Measurements from ENCODE around the gene RAP1GAP. TPM values are rescaled to one million over a fixed set of nuclear protein-coding genes. Genes with fewer than 3 reads are reported as not detected.

RAP1GAP gene
- total RNA-seq, 1 experiment from 2014 or later = 13.4 TPM

DNA sequence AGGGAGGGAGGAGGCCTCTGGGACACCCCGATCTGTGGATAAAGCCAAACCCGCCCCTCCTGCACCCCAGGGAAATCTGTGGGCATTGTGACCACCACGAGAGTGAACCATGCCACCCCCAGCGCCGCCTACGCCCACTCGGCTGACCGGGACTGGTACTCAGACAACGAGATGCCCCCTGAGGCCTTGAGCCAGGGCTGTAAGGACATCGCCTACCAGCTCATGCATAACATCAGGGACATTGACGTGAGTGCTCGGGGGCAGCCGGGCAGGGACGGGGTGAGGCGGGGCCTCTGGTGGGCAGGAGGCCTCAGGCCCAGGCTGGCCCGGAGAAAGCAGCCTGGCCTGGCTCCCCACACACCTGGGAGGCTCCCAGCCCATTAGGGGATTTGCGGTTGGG is 105.2 kb downstream of the RAP1GAP start:
- Histone ChIP-seq H3K27me3 (ENCODE audit: insufficient read depth, low read length) (no peaks in the 10 kb centered on the region), H3K9me3 (ENCODE audit: control insufficient read depth in 1 of 2, insufficient read depth in 1 of 2, low read depth in 1 of 2, low read length in 2 of 2) (no peaks in the 10 kb centered on the region), H2AFZ (ENCODE audit: low read depth, low read length, poor library complexity, severe bottlenecking) (no peak overlapping the region), H3K9ac (ENCODE audit: low read length) (no peak overlapping the region), H4K20me1 (ENCODE audit: insufficient read depth) (no peaks in the 10 kb centered on the region), H3K9me2 (ENCODE audit: insufficient read depth) (no peaks in the 10 kb centered on the region), H3K27ac (ENCODE audit: low read depth, low read length) (no peak overlapping the region), H3K4me2 (ENCODE audit: low read length) (no peak overlapping the region), H3K79me2 (ENCODE audit: insufficient read depth, low read length) (no peaks in the 10 kb centered on the region), H3K36me3 (ENCODE audit: control insufficient read depth in 1 of 2, insufficient read depth in 2 of 2, low read length in 2 of 2) (no peaks in the 10 kb centered on the region), H3K4me1 (ENCODE audit: control insufficient read depth in 1 of 2, insufficient read depth in 2 of 2, low read length in 2 of 2) (peaks cover 0 to 9% of the 10 kb centered on the region in 2 experiments; a peak in 1 of 4 replicates), H3K4me3 (replicated peaks in 1 of 2; ENCODE audit: low read depth in 1 of 2, low read length in 2 of 2) (no peak overlapping the region)
- CTCF ChIA-PET = no interaction called here
- intact Hi-C loops (cut with micrococcal nuclease) = no loop called here
- BruUV-seq (replicated peaks) = no TSS peak
- TF ChIP-seq MAX (IDR thresholded peaks at IDR 0.05) (no peak), JUND (IDR thresholded peaks at IDR 0.05) (no peak), ELF1 (IDR thresholded peaks at IDR 0.05; ENCODE audit: borderline replicate concordance, low read depth) (no peak), EZH2phosphoT487 (IDR thresholded peaks at IDR 0.05; ENCODE audit: borderline replicate concordance) (no peak), RAD21 (IDR thresholded peaks at IDR 0.05; ENCODE audit: low read depth) (no peak), TCF7L2 (IDR thresholded peaks at IDR 0.05; ENCODE audit: borderline replicate concordance, extremely low read depth, insufficient read depth, insufficient read length) (no peak), SRF (IDR thresholded peaks at IDR 0.05; ENCODE audit: low read depth) (no peak), POLR2AphosphoS5 (IDR thresholded peaks at IDR 0.05; ENCODE audit: low read depth, low read length) (no peak), ZNF274 (IDR thresholded peaks at IDR 0.05; ENCODE audit: low read depth, low read length) (no peak), ZFX (IDR thresholded peaks at IDR 0.05) (no peak), EGR1 (IDR thresholded peaks at IDR 0.05; ENCODE audit: low read depth) (no peak), SIN3A (IDR thresholded peaks at IDR 0.05; ENCODE audit: low read depth) (no peak), POLR2A (IDR thresholded peaks at IDR 0.05; ENCODE audit: borderline replicate concordance, extremely low read depth, insufficient read depth, insufficient read length) (no peak), CEBPB (IDR thresholded peaks at IDR 0.05; ENCODE audit: low read depth) (no peak)
- TF ChIP-seq, protein P1, sequence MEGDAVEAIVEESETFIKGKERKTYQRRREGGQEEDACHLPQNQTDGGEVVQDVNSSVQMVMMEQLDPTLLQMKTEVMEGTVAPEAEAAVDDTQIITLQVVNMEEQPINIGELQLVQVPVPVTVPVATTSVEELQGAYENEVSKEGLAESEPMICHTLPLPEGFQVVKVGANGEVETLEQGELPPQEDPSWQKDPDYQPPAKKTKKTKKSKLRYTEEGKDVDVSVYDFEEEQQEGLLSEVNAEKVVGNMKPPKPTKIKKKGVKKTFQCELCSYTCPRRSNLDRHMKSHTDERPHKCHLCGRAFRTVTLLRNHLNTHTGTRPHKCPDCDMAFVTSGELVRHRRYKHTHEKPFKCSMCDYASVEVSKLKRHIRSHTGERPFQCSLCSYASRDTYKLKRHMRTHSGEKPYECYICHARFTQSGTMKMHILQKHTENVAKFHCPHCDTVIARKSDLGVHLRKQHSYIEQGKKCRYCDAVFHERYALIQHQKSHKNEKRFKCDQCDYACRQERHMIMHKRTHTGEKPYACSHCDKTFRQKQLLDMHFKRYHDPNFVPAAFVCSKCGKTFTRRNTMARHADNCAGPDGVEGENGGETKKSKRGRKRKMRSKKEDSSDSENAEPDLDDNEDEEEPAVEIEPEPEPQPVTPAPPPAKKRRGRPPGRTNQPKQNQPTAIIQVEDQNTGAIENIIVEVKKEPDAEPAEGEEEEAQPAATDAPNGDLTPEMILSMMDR (IDR thresholded peaks at IDR 0.05 in 2 of 3, conservative IDR thresholded peaks at IDR 0.05 in 1 of 3; ENCODE audit: borderline replicate concordance in 1 of 3, insufficient read depth in 1 of 3, low read depth in 2 of 3, low read length in 2 of 3) = no peak
- TF ChIP-seq, protein P2, sequence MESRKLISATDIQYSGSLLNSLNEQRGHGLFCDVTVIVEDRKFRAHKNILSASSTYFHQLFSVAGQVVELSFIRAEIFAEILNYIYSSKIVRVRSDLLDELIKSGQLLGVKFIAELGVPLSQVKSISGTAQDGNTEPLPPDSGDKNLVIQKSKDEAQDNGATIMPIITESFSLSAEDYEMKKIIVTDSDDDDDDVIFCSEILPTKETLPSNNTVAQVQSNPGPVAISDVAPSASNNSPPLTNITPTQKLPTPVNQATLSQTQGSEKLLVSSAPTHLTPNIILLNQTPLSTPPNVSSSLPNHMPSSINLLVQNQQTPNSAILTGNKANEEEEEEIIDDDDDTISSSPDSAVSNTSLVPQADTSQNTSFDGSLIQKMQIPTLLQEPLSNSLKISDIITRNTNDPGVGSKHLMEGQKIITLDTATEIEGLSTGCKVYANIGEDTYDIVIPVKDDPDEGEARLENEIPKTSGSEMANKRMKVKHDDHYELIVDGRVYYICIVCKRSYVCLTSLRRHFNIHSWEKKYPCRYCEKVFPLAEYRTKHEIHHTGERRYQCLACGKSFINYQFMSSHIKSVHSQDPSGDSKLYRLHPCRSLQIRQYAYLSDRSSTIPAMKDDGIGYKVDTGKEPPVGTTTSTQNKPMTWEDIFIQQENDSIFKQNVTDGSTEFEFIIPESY (IDR thresholded peaks at IDR 0.05; ENCODE audit: extremely low read depth, insufficient replicate concordance, low read length) = no peak
- TF ChIP-seq, protein P3, sequence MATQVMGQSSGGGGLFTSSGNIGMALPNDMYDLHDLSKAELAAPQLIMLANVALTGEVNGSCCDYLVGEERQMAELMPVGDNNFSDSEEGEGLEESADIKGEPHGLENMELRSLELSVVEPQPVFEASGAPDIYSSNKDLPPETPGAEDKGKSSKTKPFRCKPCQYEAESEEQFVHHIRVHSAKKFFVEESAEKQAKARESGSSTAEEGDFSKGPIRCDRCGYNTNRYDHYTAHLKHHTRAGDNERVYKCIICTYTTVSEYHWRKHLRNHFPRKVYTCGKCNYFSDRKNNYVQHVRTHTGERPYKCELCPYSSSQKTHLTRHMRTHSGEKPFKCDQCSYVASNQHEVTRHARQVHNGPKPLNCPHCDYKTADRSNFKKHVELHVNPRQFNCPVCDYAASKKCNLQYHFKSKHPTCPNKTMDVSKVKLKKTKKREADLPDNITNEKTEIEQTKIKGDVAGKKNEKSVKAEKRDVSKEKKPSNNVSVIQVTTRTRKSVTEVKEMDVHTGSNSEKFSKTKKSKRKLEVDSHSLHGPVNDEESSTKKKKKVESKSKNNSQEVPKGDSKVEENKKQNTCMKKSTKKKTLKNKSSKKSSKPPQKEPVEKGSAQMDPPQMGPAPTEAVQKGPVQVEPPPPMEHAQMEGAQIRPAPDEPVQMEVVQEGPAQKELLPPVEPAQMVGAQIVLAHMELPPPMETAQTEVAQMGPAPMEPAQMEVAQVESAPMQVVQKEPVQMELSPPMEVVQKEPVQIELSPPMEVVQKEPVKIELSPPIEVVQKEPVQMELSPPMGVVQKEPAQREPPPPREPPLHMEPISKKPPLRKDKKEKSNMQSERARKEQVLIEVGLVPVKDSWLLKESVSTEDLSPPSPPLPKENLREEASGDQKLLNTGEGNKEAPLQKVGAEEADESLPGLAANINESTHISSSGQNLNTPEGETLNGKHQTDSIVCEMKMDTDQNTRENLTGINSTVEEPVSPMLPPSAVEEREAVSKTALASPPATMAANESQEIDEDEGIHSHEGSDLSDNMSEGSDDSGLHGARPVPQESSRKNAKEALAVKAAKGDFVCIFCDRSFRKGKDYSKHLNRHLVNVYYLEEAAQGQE (IDR thresholded peaks at IDR 0.05; ENCODE audit: low read depth) = no peak
- POLR2A ChIA-PET = no interaction called here
- ATAC-seq (no peak), DNase-seq (ENCODE audit: low read depth, low spot score) (no peak)
- RAD21 ChIA-PET (ENCODE audit: low non-redundant PET in 1 of 2, low total read pairs in 2 of 2, uncharacterized antibody in 2 of 2, unreplicated experiment in 2 of 2) = no interaction called here

Measured in HCT116 (cell line).